Activated CD8-positive, alpha-beta memory T cell treated with anti-CD3 and anti-CD28 coated beads, Interleukin-2, amount 50 U/mL, for 24 hours (primary cell): ENCODE data around the gene ACAN.
"Not testable (repeated sequence)": the region's sequence is repeated elsewhere in the genome, so short reads cannot be mapped to it uniquely, and the experiment has no call there.

Experiments
- DNase-seq: peaks from one replicate; pipeline ENCODE4 v3.0.0-alpha.2; 2020; ENCODE audit errors: extremely low read depth

The ACAN gene

GRCh38 chr15:88902221-88902835, 99.1 kb downstream of the ACAN start:
- no peak for DNase-seq

- DNase-seq, result no peak
These were observed 99.6 kb downstream of the ACAN start for GRCh38 chr15:88902846-88903245.

- DNase-seq, result no peak
These were observed 101.0 kb downstream of the ACAN start for GRCh38 chr15:88904257-88904623.

GRCh38 chr15:88904624-88905327, 101.5 kb downstream of the ACAN start:
- peak; percentile 84 for DNase-seq

GRCh38 chr15:88905576-88905975, 102.3 kb downstream of the ACAN start:
- no peak for DNase-seq

GRCh38 chr15:88906130-88906529, 102.9 kb downstream of the ACAN start:
- no peak for DNase-seq

- no peak for DNase-seq
These were observed 103.3 kb downstream of the ACAN start for GRCh38 chr15:88906551-88906950.

- DNase-seq, result no peak
These were observed 103.9 kb downstream of the ACAN start for GRCh38 chr15:88907111-88907510.

- DNase-seq, result no peak
These were observed 104.9 kb downstream of the ACAN start for GRCh38 chr15:88908123-88908522.

GRCh38 chr15:88908697-88909621, 105.7 kb downstream of the ACAN start:
- DNase-seq, result no peak

GRCh38 chr15:88909956-88910831, 107.0 kb downstream of the ACAN start:
- no peak for DNase-seq

GRCh38 chr15:88911766-88912118, 108.5 kb downstream of the ACAN start:
- DNase-seq, result no peak

- no peak for DNase-seq
These were observed 109.3 kb downstream of the ACAN start for GRCh38 chr15:88912500-88912921.

GRCh38 chr15:88913017-88913849, 110.0 kb downstream of the ACAN start, which contains the start of gene MFGE8:
TSS of gene MFGE8 (minus strand) at chr15:88913379. CDS start at chr15:88913319, 60 bp downstream.
- peak; percentile 40 for DNase-seq

- DNase-seq, result no peak
These were observed 110.6 kb downstream of the ACAN start for GRCh38 chr15:88913850-88914169.

- DNase-seq, result no peak
These were observed 112.1 kb downstream of the ACAN start for GRCh38 chr15:88915354-88915753.

GRCh38 chr15:88917760-88918159, 114.5 kb downstream of the ACAN start:
- no peak for DNase-seq

- no peak for DNase-seq
These were observed 115.5 kb downstream of the ACAN start for GRCh38 chr15:88918738-88919137.

GRCh38 chr15:88920186-88920891, 117.1 kb downstream of the ACAN start:
- no peak for DNase-seq

- not testable (repeated sequence) for DNase-seq
These were observed 117.7 kb downstream of the ACAN start for GRCh38 chr15:88920892-88921435.
